GM10248 (cell line): ENCODE measurements around the gene RPE.

ENCODE experiments used
- CTCF ChIA-PET: fragments of 300-600 bp; sonication (Branson Sonifier 250); formaldehyde crosslinking; extraction: SDS; loops from one replicate; lab custom pipeline; 2021; ENCODE audit warnings: antibody characterized with exemption; lab: Yijun Ruan, JAX
- POLR2A ChIA-PET: fragments of 350-650 bp; sonication (Branson Sonifier 250); formaldehyde crosslinking; extraction: SDS; loops from one replicate; lab custom pipeline; 2020; ENCODE audit warnings: antibody characterized with exemption; lab: Yijun Ruan, JAX
- DNase-seq: peaks from one replicate; pipeline ENCODE4 v3.0.0; 2012; ENCODE audit errors: extremely low spot score
- CTCF ChIP-seq: IDR thresholded peaks from 2 replicates; pipeline ENCODE4 v1.5.1; 2012; ENCODE audit warnings: mild to moderate bottlenecking, low read depth; ENCODE audit errors: extremely low read depth, missing control alignments, control extremely low read depth

The RPE gene

GRCh38 chr2:210002158-210003157, at the start of gene RPE:
TSS of gene RPE (plus strand) at chr2:210002638. CDS start at chr2:210002662, 24 bp downstream.
- POLR2A ChIA-PET = no interaction called here
- DNase-seq = peak; percentile 97
- CTCF ChIA-PET = interaction anchor here (1.5 kb wide), 1 partner anchor 1735 kb away, joined by 3 read pairs; no protein-coding TSS in a partner anchor
- no peak for TF ChIP-seq CTCF

- ChIA-PET CTCF (interaction anchor here (1.4 to 2.7 kb wide), 2 partner anchors 14 to 622 kb away, joined by 3 to 8 read pairs; no protein-coding TSS in a partner anchor), POLR2A (no interaction called here)
- DNase-seq = no peak
- no peak for TF ChIP-seq CTCF
Measured at GRCh38 chr2:209956271-209956670, 46.2 kb upstream of the RPE start.

DNA sequence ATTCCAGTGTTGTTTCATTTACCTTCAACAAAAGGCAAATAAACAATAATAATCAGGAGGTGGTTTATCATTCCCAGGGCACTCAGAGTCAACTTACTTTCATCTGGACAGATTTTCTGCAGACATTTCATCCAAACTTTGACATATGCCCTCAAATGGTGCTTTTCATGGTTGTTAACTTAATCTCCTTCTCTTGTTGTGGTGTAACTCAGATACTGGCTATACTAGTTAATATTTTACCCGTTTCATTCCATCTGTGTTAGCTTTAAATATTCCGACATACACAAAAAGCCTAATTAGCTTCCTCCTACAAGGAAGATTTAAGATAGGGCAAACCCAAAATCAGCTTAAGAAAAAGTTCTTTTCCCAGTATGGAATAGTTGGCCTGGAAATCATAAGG, 44.4 kb upstream of the RPE start:
- POLR2A ChIA-PET = no interaction called here
- TF ChIP-seq CTCF = no peak
- CTCF ChIA-PET = interaction anchor here (1.2 to 1.7 kb wide), 4 partner anchors 9 to 1551 kb away, joined by 4 to 5 read pairs (median 4); no protein-coding TSS in a partner anchor
- no peak for DNase-seq

DNA sequence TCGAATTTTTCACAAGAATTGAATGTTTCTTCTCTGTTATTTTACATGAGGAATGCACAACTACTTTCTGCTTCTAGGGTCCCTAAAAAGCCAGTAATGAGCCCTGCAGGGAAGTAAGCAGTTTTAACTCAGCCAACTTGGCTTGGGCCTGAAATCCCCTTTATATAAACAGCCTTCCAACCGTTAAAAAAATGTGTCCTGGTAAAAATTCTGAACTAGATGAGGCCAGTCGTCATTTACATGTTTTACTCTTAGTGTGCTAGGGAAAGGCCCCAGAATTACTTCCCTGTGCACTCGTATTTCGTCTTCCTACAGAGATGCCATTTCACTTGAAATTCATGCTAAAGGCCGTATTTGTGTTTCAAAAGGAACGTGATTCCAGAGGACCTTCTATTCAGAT, 42.4 kb upstream of the RPE start:
- ChIA-PET POLR2A (no interaction called here), CTCF (interaction anchor here (0.8 to 3.3 kb wide), 11 partner anchors 9 to 627 kb away, joined by 3 to 21 read pairs (median 9); no protein-coding TSS in a partner anchor)

DNA sequence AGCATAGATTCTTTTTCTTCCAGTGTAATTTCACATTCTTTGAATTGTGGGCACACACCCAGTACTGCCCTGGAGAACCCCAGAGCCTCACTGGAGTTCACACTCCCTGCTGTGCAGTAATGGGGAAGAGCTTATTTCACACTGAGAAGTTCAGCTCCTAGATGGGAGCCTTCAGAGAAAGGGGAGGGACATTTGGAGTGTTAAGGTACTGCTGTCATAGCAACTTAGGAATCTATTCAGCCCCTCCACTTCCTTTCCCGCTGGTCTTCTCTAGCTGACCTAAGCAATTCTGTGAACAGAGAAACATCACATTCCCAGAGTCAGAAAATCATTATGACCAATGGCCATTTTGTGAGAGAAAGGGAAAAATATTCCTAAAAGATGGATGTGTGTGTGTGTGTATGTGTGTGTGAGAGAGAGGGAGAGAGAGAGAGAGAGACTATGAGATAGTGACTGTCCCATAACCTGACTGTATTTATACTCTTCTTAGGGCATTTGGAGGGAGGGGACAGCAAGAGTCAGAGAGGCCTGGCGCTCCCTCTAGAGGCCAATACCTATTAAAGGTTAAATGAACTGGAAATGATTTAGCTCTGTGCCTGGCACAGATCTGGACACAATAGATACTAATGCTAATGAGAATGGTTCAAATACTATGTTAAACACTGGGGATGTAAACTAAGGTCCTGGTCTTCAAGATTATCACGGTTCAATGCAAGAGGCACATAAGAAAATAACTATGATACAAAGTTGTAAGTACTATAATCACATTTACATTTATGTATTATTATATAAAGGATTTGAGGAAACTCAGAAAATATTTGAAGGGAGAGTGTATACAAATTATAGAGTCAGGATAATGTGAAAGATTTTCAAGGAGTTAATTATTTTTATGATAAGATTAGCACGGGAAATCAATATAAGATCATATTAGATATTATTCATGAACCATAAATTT, 41.5 kb upstream of the RPE start:
- peak; percentile 63 for TF ChIP-seq CTCF
- DNase-seq = peak; percentile 40
- CTCF ChIA-PET = interaction anchor here (0.6 to 3.3 kb wide), 22 partner anchors 9 to 629 kb away, joined by 3 to 21 read pairs (median 4); no protein-coding TSS in a partner anchor
- POLR2A ChIA-PET = no interaction called here

More for the DNA sequence above, 42.4 kb upstream of the RPE start:
- DNase-seq = no peak
- TF ChIP-seq CTCF = no peak
